HepG2 (cell line): Measurements from ENCODE around the gene FEM1C. TPM values are rescaled to one million over a fixed set of nuclear protein-coding genes. Genes with fewer than 3 reads are reported as not detected.
A peak's percentile ranks its signal among the peaks of the same experiment; 100 is the strongest.

Experiments used
- BHLHE40 ChIP-seq: IDR thresholded peaks from 2 replicates; pipeline ENCODE4 v1.6.1; 2011; ENCODE audit warnings: low read length, improper control_type of control experiment
- E2F5 ChIP-seq: sonication (generic); formaldehyde crosslinking; conservative IDR thresholded peaks from 2 replicates; pipeline ENCODE4 v1.4.0; 2020; ENCODE audit warnings: missing genetic modification reagents
- FIP1L1 ChIP-seq: fragments of 200-400 bp; formaldehyde crosslinking; IDR thresholded peaks from 2 replicates; pipeline ENCODE4 v1.6.1; 2018; ENCODE audit warnings: low read depth, mild to moderate bottlenecking, low read length, moderate library complexity, borderline replicate concordance; ENCODE audit not compliant: insufficient read depth
- HHEX ChIP-seq: IDR thresholded peaks from 2 replicates; pipeline ENCODE4 v1.6.1; 2016; ENCODE audit warnings: control low read depth
- HMGXB4 ChIP-seq, 2 experiments: sonication (generic) in 1 of 2; formaldehyde crosslinking in 1 of 2; IDR thresholded peaks; 2 replicates each; pipeline versions ENCODE4 v1.4.0 to v1.6.1; 2018 to 2020; ENCODE audit warnings: missing genetic modification reagents in 2 of 2, borderline replicate concordance in 1 of 2, low read depth in 1 of 2, mild to moderate bottlenecking in 1 of 2, missing biosample characterization in 1 of 2
- KAT2B ChIP-seq: fragments of 150-350 bp; IDR thresholded peaks from 2 replicates; pipeline ENCODE4 v1.6.1; 2014; ENCODE audit warnings: low read depth, low read length, borderline replicate concordance
- KLF12 ChIP-seq: sonication (generic); formaldehyde crosslinking; IDR thresholded peaks from 2 replicates; pipeline ENCODE4 v1.4.0; 2020; ENCODE audit warnings: missing genetic modification reagents, borderline replicate concordance
- KMT2B ChIP-seq: IDR thresholded peaks from 2 replicates; pipeline ENCODE4 v1.6.1; 2016; ENCODE audit warnings: missing genetic modification reagents, missing compliant biosample characterization
- SETDB1 ChIP-seq: sonication (generic); formaldehyde crosslinking; IDR thresholded peaks from 2 replicates; pipeline ENCODE4 v1.5.1; 2020; ENCODE audit warnings: missing genetic modification reagents, mild to moderate bottlenecking, borderline replicate concordance
- ZBTB40 ChIP-seq, 2 experiments: fragments of 450-650 bp in 1 of 2; sonication (generic) in 1 of 2; formaldehyde crosslinking in 1 of 2; IDR thresholded peaks; 2 replicates each; pipeline versions ENCODE4 v1.6.1 to v1.8.0; 2016 to 2022; ENCODE audit warnings: antibody characterized with exemption in 1 of 2, mild to moderate bottlenecking in 1 of 2, missing genetic modification reagents in 1 of 2
- ZFP37 ChIP-seq: sonication (generic); formaldehyde crosslinking; IDR thresholded peaks from 2 replicates; pipeline ENCODE4 v1.4.0; 2020; ENCODE audit warnings: missing genetic modification reagents, borderline replicate concordance
- ZNF20 ChIP-seq: sonication (generic); formaldehyde crosslinking; IDR thresholded peaks from 2 replicates; pipeline ENCODE4 v1.4.0; 2020; ENCODE audit warnings: mild to moderate bottlenecking, moderate library complexity, missing genetic modification reagents
- ZNF234 ChIP-seq: sonication (generic); formaldehyde crosslinking; conservative IDR thresholded peaks from 2 replicates; pipeline ENCODE4 v1.5.1; 2020; ENCODE audit warnings: mild to moderate bottlenecking, missing genetic modification reagents
- ZNF335 ChIP-seq: sonication (generic); formaldehyde crosslinking; IDR thresholded peaks from 2 replicates; pipeline ENCODE4 v1.4.0; 2020; ENCODE audit warnings: missing genetic modification reagents
- ZNF468 ChIP-seq: sonication (generic); formaldehyde crosslinking; IDR thresholded peaks from 2 replicates; pipeline ENCODE4 v1.8.0; 2022; ENCODE audit warnings: mild to moderate bottlenecking, moderate library complexity, missing genetic modification reagents
- ZNF776 ChIP-seq: sonication (generic); formaldehyde crosslinking; IDR thresholded peaks from 2 replicates; pipeline ENCODE4 v1.4.0; 2020; ENCODE audit warnings: mild to moderate bottlenecking, missing genetic modification reagents
- polyA plus RNA-seq, 8 experiments: library from polyadenylated mRNA; depleted of rRNA in 3 of 8; stranded (reverse) in 7 of 8; unstranded in 1 of 8; fragments of >200 nt; fragmentation: Illumina TruSeq in 4 of 8; extraction: Trizol in 4 of 8; gene quantifications; 2 replicates each; pipeline versions ENCODE4 v1.2.1 to v1.2.3, GENCODE V29; 2011 to 2016; ENCODE audit warnings: low read depth in 4 of 8, missing spikeins in 1 of 8, mixed read lengths in 1 of 8; ENCODE audit not compliant: insufficient read depth in 1 of 8
- total RNA-seq, 5 experiments: library from RNA; depleted of rRNA; stranded (reverse); fragments of >200 nt; fragmentation: Illumina TruSeq; extraction: Trizol; gene quantifications; 2 replicates each; pipeline ENCODE4 v1.2.3, GENCODE V29; 2016; ENCODE audit warnings: low read depth in 1 of 5

FEM1C gene
- total and polyA plus RNA-seq, 2 of the 13 experiments (the other 11 are each of a cell fraction or from before 2014, with no cell fraction given), result 5.5 to 8.3 TPM

- TF ChIP-seq ZBTB40 (IDR thresholded peaks at IDR 0.05) (no peak), ZBTB40 (CRISPR knock-in tag; IDR thresholded peaks at IDR 0.05) (no peak; the same call in 1 of the 2 replicates), E2F5 (CRISPR knock-in tag) (peak; percentile 73), SETDB1 (CRISPR knock-in tag) (0 out of 2 replicates have a peak, but pooled peaks have one; percentile 62), ZNF776 (CRISPR knock-in tag) (0 out of 2 replicates have a peak, but pooled peaks have one; percentile 63), KMT2B (CRISPR knock-in tag) (peak; percentile 83), BHLHE40 (no peak), HMGXB4 (CRISPR knock-in tag; IDR thresholded peaks at IDR 0.05; ENCODE audit: borderline replicate concordance in 1 of 2, low read depth in 1 of 2) (peak; percentile 83 to 92), ZNF335 (CRISPR knock-in tag) (peak; percentile 56; the same call in 1 of the 2 replicates), KLF12 (CRISPR knock-in tag) (0 out of 2 replicates have a peak, but pooled peaks have one; percentile 37), ZNF234 (CRISPR knock-in tag) (peak; percentile 88; the same call in 1 of the 2 replicates), FIP1L1 (no peak), ZNF20 (no peak), KAT2B (no peak), ZFP37 (CRISPR knock-in tag) (peak; percentile 66; the same call in 1 of the 2 replicates), ZNF468 (CRISPR knock-in tag) (0 out of 2 replicates have a peak, but pooled peaks have one; percentile 58), HHEX (CRISPR knock-in tag) (no peak)
These were observed at the start of gene FEM1C (continued) for GRCh38 chr5:115544436-115545350.
